ENCODE measurements around the gene GALNTL6.
A peak's percentile ranks its signal among the peaks of the same experiment; 100 is the strongest.

Gene GALNTL6

DNA sequence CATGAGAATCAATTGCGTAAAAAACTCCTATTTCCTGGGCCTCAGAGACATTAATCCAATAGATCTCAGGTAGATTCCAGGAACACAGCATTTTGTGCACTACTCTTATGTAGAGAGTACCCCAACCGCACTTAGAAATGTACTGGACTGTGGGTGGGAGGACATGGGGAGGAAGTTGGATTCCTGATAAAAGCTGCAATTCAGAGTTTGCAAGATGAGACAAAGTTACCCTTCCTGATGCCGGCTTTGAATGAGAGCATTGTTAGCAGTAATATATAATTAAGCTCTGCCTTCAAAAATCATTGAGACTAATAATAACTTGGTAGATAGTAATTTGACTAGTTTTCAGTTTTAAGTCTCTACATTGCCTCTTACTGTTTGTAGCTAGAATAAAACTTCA is 1032.1 kb downstream of the GALNTL6 start:
- H3K4me3 ChIP-seq (ENCODE audit: control insufficient read depth, low read depth, low read length), result no peak overlapping the region
- TF ChIP-seq, protein P1, sequence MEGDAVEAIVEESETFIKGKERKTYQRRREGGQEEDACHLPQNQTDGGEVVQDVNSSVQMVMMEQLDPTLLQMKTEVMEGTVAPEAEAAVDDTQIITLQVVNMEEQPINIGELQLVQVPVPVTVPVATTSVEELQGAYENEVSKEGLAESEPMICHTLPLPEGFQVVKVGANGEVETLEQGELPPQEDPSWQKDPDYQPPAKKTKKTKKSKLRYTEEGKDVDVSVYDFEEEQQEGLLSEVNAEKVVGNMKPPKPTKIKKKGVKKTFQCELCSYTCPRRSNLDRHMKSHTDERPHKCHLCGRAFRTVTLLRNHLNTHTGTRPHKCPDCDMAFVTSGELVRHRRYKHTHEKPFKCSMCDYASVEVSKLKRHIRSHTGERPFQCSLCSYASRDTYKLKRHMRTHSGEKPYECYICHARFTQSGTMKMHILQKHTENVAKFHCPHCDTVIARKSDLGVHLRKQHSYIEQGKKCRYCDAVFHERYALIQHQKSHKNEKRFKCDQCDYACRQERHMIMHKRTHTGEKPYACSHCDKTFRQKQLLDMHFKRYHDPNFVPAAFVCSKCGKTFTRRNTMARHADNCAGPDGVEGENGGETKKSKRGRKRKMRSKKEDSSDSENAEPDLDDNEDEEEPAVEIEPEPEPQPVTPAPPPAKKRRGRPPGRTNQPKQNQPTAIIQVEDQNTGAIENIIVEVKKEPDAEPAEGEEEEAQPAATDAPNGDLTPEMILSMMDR (conservative IDR thresholded peaks at IDR 0.05; ENCODE audit: control insufficient read depth, insufficient read depth, low read depth, low read length), result no peak
- DNase-seq (ENCODE audit: low read depth), result no peak

GRCh38 chr4:172850838-172851237 is 1037.6 kb downstream of the GALNTL6 start:
- TF ChIP-seq, protein P1 (conservative IDR thresholded peaks at IDR 0.05; ENCODE audit: control insufficient read depth, insufficient read depth, low read depth, low read length), result no peak
- H3K4me3 ChIP-seq (ENCODE audit: control insufficient read depth, low read depth, low read length), result no peak overlapping the region
- DNase-seq (ENCODE audit: low read depth), result peak; percentile 96

DNA sequence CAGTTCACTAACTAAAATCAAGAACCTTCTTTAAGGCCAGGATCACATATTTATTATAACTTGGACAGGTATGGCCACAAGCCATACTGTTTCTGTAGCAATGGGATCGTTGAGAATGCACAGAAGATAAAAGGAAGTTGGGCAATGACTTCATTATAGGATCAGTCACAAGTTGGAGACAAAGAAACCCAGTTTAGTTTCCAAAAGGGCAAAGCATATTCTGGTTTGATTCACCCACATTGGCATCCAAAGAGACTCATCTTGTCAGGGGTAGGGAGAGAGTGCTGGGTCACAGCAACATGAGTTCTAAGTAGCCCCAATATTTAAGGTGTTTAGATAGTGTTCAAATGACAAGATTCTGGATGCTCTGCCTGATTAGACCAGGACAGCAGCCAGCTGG is 1038.3 kb downstream of the GALNTL6 start:
- DNase-seq (ENCODE audit: low read depth), result peak; percentile 59
- H3K4me3 ChIP-seq (ENCODE audit: control insufficient read depth, low read depth, low read length), result no peak overlapping the region
- TF ChIP-seq, protein P1 (conservative IDR thresholded peaks at IDR 0.05; ENCODE audit: control insufficient read depth, insufficient read depth, low read depth, low read length), result no peak

- H3K4me3 ChIP-seq (ENCODE audit: control insufficient read depth, low read depth, low read length), result no peak overlapping the region
- no peak for DNase-seq (ENCODE audit: low read depth)
- TF ChIP-seq, protein P1 (conservative IDR thresholded peaks at IDR 0.05; ENCODE audit: control insufficient read depth, insufficient read depth, low read depth, low read length), result no peak
Measured at GRCh38 chr4:172857026-172857425, 1043.8 kb downstream of the GALNTL6 start.

DNA sequence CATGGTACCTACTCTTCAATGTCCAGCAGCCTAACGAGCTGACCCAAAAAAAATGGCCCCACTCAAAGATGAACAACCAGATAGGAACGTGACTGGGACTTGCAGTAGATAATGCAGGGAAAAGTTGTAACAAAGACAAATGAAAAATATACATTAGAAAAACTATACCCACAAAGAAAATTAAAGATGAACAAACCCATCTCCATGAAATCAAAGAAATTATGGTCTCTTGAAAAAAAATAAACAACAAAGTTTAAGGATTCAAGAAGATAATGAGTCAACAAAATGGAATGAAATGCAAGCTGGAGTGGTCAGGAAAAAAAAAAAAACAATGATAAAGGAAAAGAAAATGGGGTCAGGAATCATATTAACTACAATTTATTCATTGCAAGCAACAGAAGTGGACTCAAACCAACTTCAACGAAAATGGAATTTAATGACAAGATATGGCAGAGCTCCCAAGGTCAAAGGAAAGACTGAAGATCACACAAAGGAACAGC is 1045.6 kb downstream of the GALNTL6 start:
- H3K4me3 ChIP-seq (ENCODE audit: control insufficient read depth, low read depth, low read length), result no peak overlapping the region
- TF ChIP-seq, protein P1 (conservative IDR thresholded peaks at IDR 0.05; ENCODE audit: control insufficient read depth, insufficient read depth, low read depth, low read length), result no peak
- DNase-seq (ENCODE audit: low read depth), result peak; percentile 5

DNA sequence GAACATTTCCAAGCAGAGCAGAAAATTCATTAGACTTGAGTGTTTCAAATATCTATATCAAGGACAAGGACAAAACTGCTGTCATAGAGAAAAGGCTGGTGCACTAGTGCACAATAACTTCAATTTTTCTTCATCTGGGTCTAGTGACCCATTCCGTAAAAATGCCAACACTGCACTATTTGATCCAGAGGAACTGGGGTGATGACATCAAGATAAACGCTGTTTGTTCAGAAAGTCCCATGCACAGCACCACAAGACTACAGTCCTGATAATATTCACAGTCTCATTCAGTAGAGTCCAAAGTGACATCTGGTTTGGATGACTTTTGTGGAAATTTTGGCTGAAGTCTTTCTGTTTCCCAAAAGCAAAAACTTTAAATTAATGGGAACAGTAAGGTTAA is 1051.9 kb downstream of the GALNTL6 start:
- H3K4me3 ChIP-seq (ENCODE audit: control insufficient read depth, low read depth, low read length), result no peak overlapping the region
- DNase-seq (ENCODE audit: low read depth), result peak; percentile 4
- TF ChIP-seq, protein P1 (conservative IDR thresholded peaks at IDR 0.05; ENCODE audit: control insufficient read depth, insufficient read depth, low read depth, low read length), result no peak
